Stimulated activated CD8-positive, alpha-beta memory T cell treated with anti-CD3 and anti-CD28 coated beads, Interleukin-2, amount 100 ng/mL, for 48 hours (primary cell): ENCODE results near the gene KLHDC7B.
A peak's percentile ranks its signal among the peaks of the same experiment; 100 is the strongest.
"Not testable (repeated sequence)": the region's sequence is repeated elsewhere in the genome, so short reads cannot be mapped to it uniquely, and the experiment has no call there.

Source experiments
- DNase-seq, 2 donors: peaks; one replicate each; pipeline ENCODE4 v3.0.0-alpha.2; 2020; ENCODE audit warnings: low read depth in 2 of 2

Gene KLHDC7B

DNA sequence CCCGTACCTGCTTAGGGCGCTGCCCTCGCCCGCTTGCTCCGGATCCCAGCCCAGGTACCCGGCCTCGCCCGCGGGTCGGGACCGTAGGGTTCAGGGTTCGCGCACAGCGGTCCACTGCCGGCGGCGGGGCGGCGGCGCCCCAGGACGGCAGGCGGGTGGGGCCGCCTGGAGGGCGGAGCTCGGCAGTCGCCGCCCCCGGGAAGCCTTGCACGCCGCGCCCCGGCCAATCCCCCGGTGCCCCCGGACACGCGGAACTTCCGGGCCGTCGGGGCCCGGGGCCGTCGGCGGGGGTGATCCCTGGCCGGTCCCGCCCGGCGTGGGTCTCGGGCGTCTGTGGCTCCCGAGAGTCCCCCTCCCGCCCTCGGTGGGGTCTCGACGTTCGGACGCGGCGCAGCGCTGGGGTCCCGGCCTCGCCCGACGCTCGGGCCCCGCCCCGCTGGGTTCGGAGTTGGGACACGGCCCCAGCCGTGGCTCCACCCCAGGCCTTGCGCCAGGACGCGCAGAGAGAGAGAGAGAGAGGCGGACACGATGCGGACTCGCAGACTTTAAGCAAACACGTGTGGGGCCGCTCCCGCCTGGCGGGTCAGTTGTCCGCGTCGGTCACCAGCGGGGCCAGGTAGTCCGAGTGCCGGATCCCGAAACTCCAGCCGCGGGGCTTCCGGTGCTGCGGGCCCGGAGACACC is 15.7 kb upstream of the KLHDC7B start, which contains the start of gene TYMP:
TSS of gene TYMP (minus strand) at position 116 of the 683 bp plus-strand sequence. CDS start 303 bp downstream, outside the sequence.
- peak in 1 of 2 donors; percentile 74 for DNase-seq

GRCh38 chr22:50530580-50530876 is 15.2 kb upstream of the KLHDC7B start:
- DNase-seq, result no peak

- DNase-seq, result peak; percentile 73 to 85
Observed at GRCh38 chr22:50530877-50531545, 14.7 kb upstream of the KLHDC7B start.

GRCh38 chr22:50531546-50531961 is 14.1 kb upstream of the KLHDC7B start:
- no peak for DNase-seq

DNA sequence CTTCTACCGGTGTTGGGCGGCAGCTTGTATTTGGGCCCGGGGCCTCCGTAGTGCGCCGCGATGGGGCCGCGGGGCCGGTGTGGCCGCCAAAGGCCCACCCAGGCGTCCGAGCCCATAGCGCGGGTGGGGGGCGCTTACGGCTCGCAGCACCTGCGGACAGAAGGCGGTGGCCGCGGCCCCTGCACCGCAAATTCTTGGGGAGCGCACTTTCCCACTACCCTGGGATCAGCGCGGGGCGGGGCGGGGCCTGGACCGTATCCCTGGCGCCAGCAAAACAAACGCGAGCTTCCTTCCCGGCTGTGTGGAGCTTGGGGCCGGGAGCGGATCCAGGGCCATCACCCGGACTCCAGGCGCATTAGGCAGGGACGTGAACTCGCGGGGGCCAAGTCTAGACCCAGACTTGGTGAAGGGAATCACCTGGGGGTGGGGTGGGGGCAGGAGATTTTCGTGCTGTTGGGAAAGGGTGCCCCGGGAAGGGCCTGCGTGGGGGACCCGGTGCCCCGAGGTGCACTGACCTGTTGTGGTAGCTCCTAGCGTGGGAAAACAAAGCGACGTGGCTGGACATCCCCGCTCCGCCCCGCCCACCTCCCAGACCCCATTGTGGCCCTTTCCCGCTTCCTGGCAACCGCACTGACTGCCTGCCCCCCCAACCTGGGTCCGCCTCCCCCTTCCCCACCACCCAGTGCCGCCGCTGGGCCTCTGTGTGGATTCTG is 13.6 kb upstream of the KLHDC7B start:
- no peak for DNase-seq

DNA sequence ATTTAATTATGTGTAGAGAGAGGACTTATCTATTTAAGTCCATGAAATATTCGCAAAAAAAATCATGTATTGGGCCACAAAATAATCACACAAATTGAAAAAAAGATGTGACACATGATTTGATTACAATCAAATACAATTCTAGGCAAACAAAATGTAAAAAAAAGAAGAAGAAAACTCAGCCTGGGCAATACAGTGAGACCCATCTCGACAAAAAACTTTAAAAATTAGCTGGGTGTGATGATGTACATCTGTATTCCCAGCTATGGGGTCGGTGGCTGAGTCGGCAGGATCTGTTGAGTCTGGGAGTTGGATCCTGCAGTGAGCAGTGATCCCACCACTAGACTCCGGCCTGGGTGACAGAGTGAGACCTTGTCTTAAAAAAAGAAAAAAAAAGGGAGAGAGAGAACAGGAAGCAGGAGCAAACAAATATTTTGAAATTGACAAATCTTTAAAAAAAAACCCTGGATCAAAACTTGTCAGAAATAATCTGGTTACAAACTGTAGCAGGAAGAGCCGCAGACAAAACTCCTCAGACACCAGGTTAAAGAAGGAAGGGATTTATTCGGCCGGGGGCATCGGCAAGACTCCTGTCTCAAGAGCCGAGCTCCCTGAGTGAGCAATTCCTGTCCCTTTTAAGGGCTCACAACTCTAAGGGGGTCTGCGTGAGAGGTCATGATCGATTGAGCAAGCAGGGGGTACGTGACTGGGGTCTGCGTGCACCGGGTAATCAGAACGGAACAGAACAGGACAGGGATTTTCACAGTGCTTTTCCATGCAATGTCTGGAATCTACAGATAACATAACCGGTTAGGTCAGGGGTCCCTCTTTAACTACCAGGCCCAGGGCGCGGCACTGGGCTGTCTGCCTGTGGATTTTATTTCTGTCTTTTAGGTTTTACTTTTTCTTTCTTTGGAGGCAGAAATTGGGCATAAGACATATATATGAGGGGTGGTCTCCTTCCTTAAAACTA is 12.6 kb upstream of the KLHDC7B start:
- DNase-seq, result no peak

DNA sequence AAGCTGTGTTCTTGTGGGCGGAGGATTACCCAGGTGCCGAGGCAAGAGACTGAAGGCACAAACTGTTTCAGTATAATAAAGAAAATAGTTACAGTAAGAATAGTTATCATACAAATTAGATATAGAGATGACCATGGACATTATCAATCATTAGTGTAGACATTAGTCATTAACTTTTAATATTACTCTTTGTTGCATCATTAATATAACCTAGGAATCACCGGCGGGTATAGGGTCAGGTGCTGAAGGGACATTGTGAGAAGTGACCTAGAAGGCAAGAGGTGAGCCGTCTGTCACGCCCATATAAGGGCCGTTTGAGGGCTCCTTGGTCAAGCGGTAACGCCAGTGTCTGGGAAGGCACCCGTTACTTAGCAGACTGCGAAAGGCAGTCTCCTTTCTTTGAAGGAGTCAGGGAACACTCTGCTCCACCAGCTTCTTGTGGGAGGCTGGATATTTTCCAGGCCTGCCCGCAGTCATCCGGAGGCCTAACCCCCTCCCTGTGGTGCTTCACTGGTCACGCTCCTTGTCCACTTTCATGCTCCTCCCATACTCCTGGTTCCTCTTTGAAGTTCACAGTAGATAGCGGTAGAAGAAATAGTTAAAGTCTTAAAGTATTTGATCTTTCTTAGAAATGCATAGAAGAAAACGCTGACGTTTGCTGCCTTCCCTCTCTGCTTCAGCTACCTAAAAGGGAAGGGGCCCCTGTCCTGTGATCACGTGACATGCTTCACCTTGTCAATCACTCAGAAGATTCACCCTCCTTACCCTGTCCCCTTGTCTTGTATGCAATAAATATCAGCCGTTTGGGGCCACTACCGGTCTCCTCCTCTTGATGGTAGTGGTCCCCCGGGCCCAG is 11.6 kb upstream of the KLHDC7B start:
- not testable (repeated sequence) for DNase-seq

DNA sequence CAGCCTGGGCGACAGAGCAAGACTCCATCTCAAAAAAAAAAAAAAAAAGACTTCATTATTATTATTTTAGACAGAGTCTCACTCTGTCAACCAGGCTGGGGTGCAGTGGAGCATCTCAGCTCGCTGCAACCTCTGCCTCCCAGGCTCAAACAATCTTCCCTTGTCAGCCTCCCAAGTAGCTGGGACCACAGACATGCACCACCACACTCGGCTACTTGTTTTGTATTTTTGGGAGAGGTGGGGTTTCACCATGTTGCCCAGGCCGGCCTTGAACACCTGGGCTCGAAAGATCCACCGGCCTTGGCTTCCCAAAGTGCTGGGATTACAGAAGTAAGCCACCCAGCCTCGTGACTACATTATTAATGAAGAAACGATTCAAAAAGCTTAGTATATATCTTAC is 10.6 kb upstream of the KLHDC7B start:
- DNase-seq, result no peak

- DNase-seq, result no peak
Observed at GRCh38 chr22:50536226-50536625, 9.5 kb upstream of the KLHDC7B start.

DNA sequence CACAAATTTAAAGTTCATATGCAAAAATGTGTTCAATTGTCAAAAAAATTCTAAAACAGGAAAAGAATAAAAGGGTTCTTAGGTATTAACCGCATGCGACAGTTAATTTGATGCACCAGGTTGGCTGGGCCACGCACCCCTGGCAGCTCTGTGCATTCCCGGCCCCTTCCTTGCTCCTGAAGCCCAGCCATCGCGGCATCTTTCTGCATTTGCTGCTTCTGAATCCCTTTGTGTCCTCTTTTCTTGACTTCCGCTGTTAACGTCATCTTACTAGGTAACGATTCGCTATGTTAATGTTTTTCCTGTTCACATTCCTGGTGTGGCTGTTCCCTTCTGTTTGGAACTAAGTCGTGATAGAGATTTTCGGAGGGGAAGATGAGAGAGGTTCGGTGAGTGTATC is 7.9 kb upstream of the KLHDC7B start:
- DNase-seq, result no peak

GRCh38 chr22:50540381-50540780 is 5.3 kb upstream of the KLHDC7B start:
- no peak for DNase-seq

DNA sequence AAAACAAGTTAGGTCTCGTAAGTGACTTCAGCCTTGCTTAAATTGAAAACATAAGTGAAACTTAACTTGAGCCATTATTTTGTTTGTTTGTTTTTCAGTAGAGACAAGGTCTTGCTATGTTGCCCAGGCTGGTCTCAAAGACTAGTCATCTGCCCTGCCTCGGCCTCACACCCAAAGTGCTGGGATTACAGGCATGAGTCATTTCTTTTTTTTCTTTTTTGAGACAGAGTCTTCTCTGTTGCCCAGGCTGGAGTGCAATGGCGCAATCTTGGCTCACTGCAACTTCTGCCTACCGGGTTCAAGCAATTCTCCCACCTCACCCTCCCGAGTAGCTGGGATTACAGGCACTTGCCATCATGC is 4.1 kb upstream of the KLHDC7B start:
- DNase-seq, result not testable (repeated sequence)

DNA sequence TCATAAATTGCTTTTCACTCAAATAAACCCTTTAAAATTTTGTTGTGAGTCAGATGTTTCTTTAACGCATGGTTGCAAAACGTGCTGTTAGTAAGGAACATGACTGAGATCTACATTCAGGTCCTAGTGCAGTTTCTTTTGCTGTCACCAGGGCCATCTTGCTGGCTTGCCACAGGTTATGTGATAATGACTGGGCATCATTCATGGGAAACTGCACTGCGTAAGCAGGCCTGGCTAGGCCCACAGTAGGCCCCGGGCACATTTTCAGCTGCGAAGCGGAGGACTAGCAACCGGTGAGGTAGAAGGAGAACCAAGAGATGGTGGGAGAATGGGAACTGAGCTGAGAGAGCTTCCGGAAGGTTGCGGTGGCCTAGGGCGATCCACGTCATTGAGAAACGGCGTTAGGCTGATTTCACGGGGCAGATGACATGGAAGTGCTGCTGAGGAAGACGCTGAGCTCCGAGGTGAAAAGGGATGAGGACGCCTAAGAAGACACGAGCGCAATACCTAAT is 3.2 kb upstream of the KLHDC7B start:
- DNase-seq, result no peak

GRCh38 chr22:50544078-50544745 is 1.5 kb upstream of the KLHDC7B start:
- DNase-seq, result peak; percentile 83 to 86

- no peak for DNase-seq
Observed at GRCh38 chr22:50544746-50545253, 899 bp upstream of the KLHDC7B start.

GRCh38 chr22:50546326-50547262 is 895 bp downstream of the KLHDC7B start:
- no peak for DNase-seq

GRCh38 chr22:50547263-50547985 is 1.7 kb downstream of the KLHDC7B start:
- DNase-seq, result no peak
